Skeletal muscle tissue (tissue), 4 donors: ENCODE measurements around the gene TFF2. TPM values are rescaled to one million over a fixed set of nuclear protein-coding genes. Genes with fewer than 3 reads are reported as not detected.
A peak's percentile ranks its signal among the peaks of the same experiment; 100 is the strongest.

Experiments used
- H3K27ac ChIP-seq: one replicate; pipeline ENCODE4 v1.7.0; 2013; ENCODE audit warnings: mild to moderate bottlenecking, low read depth, low read length, inconsistent platforms
- H3K27me3 ChIP-seq, 3 donors: one replicate each; pipeline ENCODE4 v1.7.0; 2013; ENCODE audit warnings: low read length in 3 of 3; ENCODE audit not compliant: control insufficient read depth in 3 of 3, insufficient read depth in 3 of 3
- H3K36me3 ChIP-seq, 3 donors: one replicate each; pipeline ENCODE4 v1.7.0; 2013; ENCODE audit warnings: low read length in 3 of 3; ENCODE audit not compliant: control insufficient read depth in 3 of 3, insufficient read depth in 3 of 3
- H3K4me1 ChIP-seq, 3 donors: one replicate each; pipeline ENCODE4 v1.7.0; 2013; ENCODE audit warnings: low read length in 3 of 3, mild to moderate bottlenecking in 3 of 3; ENCODE audit not compliant: control insufficient read depth in 3 of 3, insufficient read depth in 3 of 3
- H3K4me3 ChIP-seq, 3 donors: one replicate each; pipeline ENCODE4 v1.7.0; 2013; ENCODE audit warnings: low read length in 3 of 3
- H3K9ac ChIP-seq, 3 donors: one replicate each; pipeline ENCODE4 v1.7.0; 2013; ENCODE audit warnings: low read length in 3 of 3, mild to moderate bottlenecking in 3 of 3, moderate library complexity in 2 of 3, low read depth in 1 of 3
- H3K9me3 ChIP-seq, 3 donors: one replicate each; pipeline ENCODE4 v1.7.0; 2013; ENCODE audit warnings: low read length in 3 of 3; ENCODE audit not compliant: control insufficient read depth in 3 of 3
- total RNA-seq: library from RNA; depleted of rRNA; stranded (reverse); fragments of >200 nt; gene quantifications from one replicate; pipeline ENCODE4 v1.2.3, GENCODE V29; 2014
- donor health status: Osteomylitis.

TFF2 gene, protein sequence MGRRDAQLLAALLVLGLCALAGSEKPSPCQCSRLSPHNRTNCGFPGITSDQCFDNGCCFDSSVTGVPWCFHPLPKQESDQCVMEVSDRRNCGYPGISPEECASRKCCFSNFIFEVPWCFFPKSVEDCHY
- not detected for total RNA-seq

DNA sequence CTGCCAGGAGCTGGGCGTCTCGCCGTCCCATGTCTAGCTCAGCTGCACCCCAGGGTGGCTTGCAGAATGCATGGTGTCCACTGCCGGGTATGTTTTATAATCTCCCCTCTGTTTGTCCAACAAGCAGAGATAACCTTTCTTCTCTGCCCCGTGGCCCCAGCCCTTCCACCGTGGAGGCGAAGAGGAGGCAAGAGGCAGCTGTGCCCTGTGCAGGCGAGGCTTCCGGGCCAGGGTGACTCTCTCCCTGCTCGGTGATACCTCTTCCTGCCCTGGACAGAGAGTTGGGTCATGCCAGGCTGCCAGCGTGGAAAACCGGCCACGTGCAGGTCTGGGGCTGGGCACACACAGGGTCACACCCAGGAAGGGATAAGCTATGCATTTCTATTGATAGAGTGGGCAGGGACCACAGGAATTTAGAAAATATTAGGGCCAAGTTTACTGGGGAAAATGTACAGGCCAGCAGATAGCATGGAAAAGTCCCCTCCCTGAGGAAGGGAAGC, at the start of gene TFF2:
Gene TFF2 (minus strand): TSS at position 68 of the 500 bp plus-strand sequence. CDS start 37 bp downstream, at position 31.
- Histone ChIP-seq H3K9me3 (peaks cover 0 to 7% (median 4%) of the 10 kb centered on the region in 3 donors), H3K27ac (no peak within 1 kb of the TSS), H3K4me3 (no peak within 1 kb of the TSS), H3K36me3 (no peaks in the 10 kb centered on the region), H3K4me1 (no peaks in the 10 kb centered on the region), H3K27me3 (peaks cover 4 to 30% (median 12%) of the 10 kb centered on the region in 3 donors), H3K9ac (no peak within 1 kb of the TSS)

DNA sequence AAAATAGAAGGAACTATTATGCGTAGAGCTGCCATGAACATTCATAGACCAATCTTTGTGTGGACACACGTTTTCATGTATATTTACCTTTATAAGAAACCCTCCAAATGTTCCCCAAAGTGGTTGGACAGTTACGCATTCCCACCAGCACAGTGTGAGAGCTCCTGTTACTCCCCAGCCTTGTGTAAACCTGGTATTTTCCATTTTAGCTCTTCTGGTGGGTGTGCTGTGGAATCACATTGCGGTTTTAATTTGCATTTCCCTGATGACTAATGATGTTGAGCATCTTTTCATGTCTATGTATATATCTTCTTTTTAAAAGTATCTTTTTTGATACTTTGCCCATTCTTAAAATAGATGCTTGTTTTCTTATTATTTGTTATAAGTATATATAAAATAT, 49.7 kb upstream of the TFF2 start:
- peaks cover 0 to 7% (median 5%) of the 10 kb centered on the region in 3 donors for H3K27me3 ChIP-seq
- H3K9me3 ChIP-seq, result peaks cover 0 to 4% (median 0%) of the 10 kb centered on the region in 3 donors

DNA sequence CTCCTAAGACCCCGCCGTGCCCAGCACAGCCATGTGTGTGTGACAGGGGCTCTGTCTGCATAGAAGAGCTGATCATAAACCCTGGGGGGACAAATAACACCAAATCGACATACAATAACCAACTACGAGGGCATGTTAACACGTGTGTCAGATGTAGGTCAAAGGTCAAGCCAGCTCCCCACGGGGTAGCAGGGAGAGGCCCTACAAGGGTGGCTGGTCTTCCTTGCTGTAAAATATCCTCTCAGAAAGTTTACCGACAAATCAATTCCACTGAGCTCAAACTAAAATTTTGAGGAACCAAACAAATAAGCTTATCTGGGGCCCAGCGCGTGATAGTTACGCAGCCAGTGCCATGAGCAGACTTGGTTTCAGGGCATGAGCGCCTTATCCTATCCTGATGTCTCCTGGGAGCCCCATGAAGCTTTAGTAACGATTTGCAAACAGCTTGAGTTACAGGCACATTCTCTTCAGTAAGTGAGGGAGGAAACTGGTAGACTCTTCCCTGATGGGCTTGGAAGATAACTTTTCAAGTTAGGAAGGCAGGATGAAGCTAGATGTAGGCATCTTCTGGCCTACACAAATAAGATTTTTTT, 47.7 kb upstream of the TFF2 start:
- H3K27me3 ChIP-seq, result peaks cover 0 to 2% (median 0%) of the 10 kb centered on the region in 3 donors
- H3K4me1 ChIP-seq, result no peaks in the 10 kb centered on the region
- H3K4me3 ChIP-seq, result no peak overlapping the region
- H3K9ac ChIP-seq, result no peak overlapping the region
- H3K36me3 ChIP-seq, result no peaks in the 10 kb centered on the region
- peaks cover 0 to 4% (median 0%) of the 10 kb centered on the region in 3 donors for H3K9me3 ChIP-seq
- H3K27ac ChIP-seq, result no peak overlapping the region

More for the DNA sequence above, 49.7 kb upstream of the TFF2 start:
- H3K9ac ChIP-seq, result no peak overlapping the region
- H3K4me3 ChIP-seq, result no peak overlapping the region
- no peak overlapping the region for H3K27ac ChIP-seq
- H3K4me1 ChIP-seq, result no peaks in the 10 kb centered on the region
- no peaks in the 10 kb centered on the region for H3K36me3 ChIP-seq

DNA sequence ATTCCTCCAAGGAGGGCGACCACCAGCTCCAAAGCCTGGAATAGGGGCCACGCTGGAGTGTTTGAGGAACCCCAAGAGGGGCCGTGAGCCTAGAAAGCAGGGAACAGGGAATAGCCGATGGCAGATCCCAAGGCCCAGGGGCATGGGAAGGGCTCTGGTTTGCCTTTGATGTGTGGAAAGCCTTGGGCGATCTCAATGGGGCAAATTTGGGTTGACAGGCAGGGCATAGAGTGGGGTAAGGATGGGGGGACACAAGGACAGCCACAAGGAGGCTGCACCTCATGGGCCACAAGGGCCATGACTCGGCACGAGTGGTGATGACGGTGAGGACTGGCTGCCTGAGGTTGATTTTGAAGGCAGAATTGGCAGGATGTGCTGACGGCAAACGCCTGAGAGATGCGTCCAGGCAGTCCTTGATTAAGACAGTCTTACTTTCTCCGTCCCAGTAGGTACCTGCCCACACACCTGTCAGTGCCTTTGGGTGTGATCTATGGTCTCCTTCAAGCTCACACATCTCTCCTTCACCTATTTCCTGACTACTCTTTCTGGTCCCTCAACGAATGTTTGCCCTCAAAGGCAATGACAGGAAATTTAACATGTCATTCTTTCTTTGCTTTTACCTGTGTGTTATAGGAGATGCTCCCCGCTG, 47.1 kb upstream of the TFF2 start:
- Histone ChIP-seq H3K27me3 (no peaks in the 10 kb centered on the region), H3K4me1 (no peaks in the 10 kb centered on the region), H3K9me3 (peaks cover 0 to 4% (median 0%) of the 10 kb centered on the region in 3 donors), H3K4me3 (no peak overlapping the region), H3K27ac (no peak overlapping the region), H3K9ac (no peak overlapping the region), H3K36me3 (no peaks in the 10 kb centered on the region)

DNA sequence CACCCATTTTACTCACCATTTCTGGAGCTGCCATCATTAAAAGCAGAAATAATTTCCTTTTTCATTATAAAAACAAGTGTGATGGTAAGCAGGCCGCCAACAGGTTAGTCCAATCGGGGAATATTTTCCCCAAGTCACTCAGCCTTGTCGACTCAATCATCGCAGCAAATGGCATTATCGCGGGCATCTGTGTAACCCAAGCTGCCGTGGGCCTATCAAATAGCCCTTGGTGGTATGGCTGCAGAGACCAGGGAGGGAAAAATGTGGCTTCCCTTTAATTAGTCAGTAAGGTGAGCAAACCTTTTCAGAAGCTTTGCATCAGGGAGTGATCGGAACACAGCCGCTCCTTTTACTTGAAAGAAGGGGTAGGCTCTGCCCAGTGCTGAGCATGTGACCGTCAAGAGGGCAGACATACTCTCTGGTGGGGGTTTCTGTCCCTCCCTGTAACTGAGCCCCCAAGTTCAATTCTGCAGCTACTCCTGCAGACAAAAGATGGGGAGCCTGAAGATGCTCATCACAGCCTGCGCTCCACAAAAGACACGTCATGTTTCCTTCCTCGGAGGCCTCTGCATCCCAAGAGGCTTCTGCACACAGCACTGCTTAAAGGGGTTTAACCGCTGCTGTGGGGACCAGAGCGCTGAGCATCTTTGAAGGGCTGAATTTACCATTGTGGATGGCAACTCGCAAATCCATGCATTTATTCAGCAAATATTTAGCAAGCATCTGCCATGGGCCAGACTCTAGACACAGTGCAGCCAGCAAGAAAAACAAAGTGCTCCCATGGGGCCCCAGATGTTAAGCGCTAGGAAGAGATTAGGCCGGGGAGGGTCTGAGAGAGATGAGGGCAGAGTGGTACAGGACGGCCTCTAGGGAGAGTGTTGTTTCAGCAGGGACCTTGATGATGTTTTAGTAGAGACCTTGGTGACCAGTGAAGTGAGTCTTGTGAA, 46.3 kb upstream of the TFF2 start:
- no peaks in the 10 kb centered on the region for H3K36me3 ChIP-seq
- peaks cover 0 to 4% (median 0%) of the 10 kb centered on the region in 3 donors for H3K9me3 ChIP-seq
- H3K27ac ChIP-seq, result no peak overlapping the region
- H3K27me3 ChIP-seq, result peaks cover 0 to 2% (median under 1%) of the 10 kb centered on the region in 3 donors
- no peak overlapping the region for H3K9ac ChIP-seq
- H3K4me1 ChIP-seq, result no peaks in the 10 kb centered on the region
- H3K4me3 ChIP-seq, result no peak overlapping the region

DNA sequence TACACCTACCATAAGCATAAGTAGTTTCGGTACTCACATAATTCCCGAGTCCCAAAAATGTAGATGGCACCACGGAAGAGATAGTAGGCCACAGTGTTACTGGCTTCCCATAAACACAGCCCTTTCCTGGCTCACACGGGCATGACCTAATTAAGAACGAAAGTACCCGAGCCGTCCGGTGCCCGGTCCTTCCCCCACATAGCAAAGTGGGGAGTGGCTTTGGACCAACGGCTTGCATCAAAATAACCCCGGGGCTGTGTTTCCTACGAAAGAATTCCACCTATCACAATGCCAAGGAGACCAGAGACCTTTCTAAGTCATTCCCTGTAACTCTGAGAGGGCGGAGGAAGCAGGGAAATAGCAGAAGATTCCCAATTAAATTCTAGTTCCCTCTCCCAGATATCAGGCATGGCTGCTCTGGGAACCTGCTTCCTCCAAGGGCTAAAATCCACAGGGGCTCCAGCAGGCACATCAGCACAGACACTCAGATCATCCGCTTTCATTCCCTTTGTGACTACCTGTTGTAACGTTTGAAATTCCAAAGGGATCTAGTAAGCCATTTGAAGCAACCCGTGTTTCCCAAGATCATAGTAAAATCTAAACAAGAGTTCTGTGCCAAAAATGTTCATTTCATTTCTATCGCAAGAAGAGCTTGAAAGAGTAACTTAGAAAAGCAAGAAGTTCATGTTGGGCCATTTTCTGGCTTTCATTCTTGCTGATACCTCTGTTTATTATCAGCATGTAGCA, 45.3 kb upstream of the TFF2 start, which contains the start of gene TMPRSS3:
Gene TMPRSS3 (minus strand): TSS at position 148 of the 747 bp plus-strand sequence. CDS start 635 bp downstream, outside the sequence.
- peaks cover 0 to 9% (median 2%) of the 10 kb centered on the region in 3 donors for H3K27me3 ChIP-seq
- no peak within 1 kb of the TSS for H3K4me3 ChIP-seq
- H3K9me3 ChIP-seq, result no peaks in the 10 kb centered on the region
- H3K36me3 ChIP-seq, result no peaks in the 10 kb centered on the region
- peak within 1 kb of the TSS; percentile 13 for H3K27ac ChIP-seq
- H3K9ac ChIP-seq, result no peak within 1 kb of the TSS
- no peaks in the 10 kb centered on the region for H3K4me1 ChIP-seq

DNA sequence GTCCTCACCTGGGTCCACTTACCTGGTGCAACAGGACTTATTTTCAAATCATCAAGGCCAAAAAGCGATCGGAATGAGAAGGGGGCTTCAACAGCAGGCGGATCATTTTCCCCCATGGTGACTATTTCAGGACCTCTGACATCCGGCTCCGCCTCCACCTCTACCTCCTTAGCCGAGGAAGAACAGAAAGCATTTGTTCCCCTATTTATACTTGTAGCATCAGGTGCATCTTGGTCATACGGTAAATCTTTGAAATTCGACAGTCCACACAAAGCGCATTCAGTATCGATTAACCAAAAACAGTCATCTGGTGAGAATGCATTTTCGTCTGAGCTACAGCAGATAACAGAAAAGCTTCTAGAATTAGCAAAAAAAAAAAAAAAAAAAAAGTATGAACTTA, 44.5 kb upstream of the TFF2 start:
- Histone ChIP-seq H3K9me3 (no peaks in the 10 kb centered on the region), H3K36me3 (no peaks in the 10 kb centered on the region), H3K9ac (no peak overlapping the region), H3K4me1 (no peaks in the 10 kb centered on the region), H3K27me3 (peaks cover 2 to 9% (median 5%) of the 10 kb centered on the region in 3 donors), H3K27ac (no peak overlapping the region), H3K4me3 (no peak overlapping the region)

DNA sequence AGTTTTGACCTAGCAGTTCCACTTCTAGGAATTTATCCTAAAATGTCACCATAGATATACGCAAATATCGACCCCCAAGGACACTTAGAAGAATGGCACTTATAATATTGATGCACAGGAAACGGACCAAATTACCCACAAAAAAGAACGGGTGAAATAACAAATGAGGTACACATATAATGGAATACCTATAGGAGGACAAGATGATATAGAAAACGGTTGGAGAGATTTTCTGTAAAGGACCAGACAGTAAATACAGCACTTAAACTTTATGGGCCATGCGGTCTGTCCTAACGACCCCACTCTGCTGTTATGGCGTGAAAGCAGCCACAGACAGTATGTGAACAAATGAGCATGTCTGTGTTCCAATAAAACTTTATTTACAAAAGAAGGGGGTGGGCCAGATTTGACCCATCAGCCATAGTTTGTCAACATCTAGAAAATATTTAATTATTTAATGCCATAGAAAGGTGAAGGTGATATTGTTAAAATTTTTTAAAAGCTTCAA, 42.7 kb upstream of the TFF2 start:
- Histone ChIP-seq H3K27me3 (peaks cover 6 to 17% (median 13%) of the 10 kb centered on the region in 3 donors), H3K9me3 (no peaks in the 10 kb centered on the region), H3K27ac (no peak overlapping the region), H3K36me3 (no peaks in the 10 kb centered on the region), H3K4me3 (no peak overlapping the region), H3K9ac (no peak overlapping the region), H3K4me1 (no peaks in the 10 kb centered on the region)
